Sigmoid colon (tissue), 4 donors: ENCODE results near the gene STRA6.

Experiments used
- EP300 ChIP-seq, 4 donors: sonication (generic); formaldehyde crosslinking; IDR thresholded peaks; one replicate each; pipeline ENCODE4 v1.6.1; 2017; ENCODE audit warnings: antibody characterized with exemption in 4 of 4
- POLR2A ChIP-seq, 2 donors: fragments of 450-650 bp; IDR thresholded peaks; one replicate each; pipeline ENCODE4 v1.6.1; 2016; ENCODE audit warnings: antibody characterized with exemption in 2 of 2, mild to moderate bottlenecking in 2 of 2, moderate library complexity in 2 of 2
- POLR2AphosphoS5 ChIP-seq, 4 donors: sonication (generic); formaldehyde crosslinking; IDR thresholded peaks; one replicate each; pipeline ENCODE4 v1.6.1; 2017; ENCODE audit warnings: antibody characterized with exemption in 4 of 4
- TF ChIP-seq, protein P1 (sequence below), 4 experiments: fragments of 450-650 bp in 3 of 4; fragments of 200-600 bp in 1 of 4; IDR thresholded peaks; one replicate each; pipeline ENCODE4 v1.5.1; 2016 to 2019; ENCODE audit warnings: antibody characterized with exemption in 4 of 4, mild to moderate bottlenecking in 3 of 4, moderate library complexity in 2 of 4

- TF ChIP-seq POLR2A (IDR thresholded peaks at IDR 0.05) = no peak
- TF ChIP-seq, protein P1, sequence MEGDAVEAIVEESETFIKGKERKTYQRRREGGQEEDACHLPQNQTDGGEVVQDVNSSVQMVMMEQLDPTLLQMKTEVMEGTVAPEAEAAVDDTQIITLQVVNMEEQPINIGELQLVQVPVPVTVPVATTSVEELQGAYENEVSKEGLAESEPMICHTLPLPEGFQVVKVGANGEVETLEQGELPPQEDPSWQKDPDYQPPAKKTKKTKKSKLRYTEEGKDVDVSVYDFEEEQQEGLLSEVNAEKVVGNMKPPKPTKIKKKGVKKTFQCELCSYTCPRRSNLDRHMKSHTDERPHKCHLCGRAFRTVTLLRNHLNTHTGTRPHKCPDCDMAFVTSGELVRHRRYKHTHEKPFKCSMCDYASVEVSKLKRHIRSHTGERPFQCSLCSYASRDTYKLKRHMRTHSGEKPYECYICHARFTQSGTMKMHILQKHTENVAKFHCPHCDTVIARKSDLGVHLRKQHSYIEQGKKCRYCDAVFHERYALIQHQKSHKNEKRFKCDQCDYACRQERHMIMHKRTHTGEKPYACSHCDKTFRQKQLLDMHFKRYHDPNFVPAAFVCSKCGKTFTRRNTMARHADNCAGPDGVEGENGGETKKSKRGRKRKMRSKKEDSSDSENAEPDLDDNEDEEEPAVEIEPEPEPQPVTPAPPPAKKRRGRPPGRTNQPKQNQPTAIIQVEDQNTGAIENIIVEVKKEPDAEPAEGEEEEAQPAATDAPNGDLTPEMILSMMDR (IDR thresholded peaks at IDR 0.05) = no peak
- no peak for TF ChIP-seq POLR2AphosphoS5 (IDR thresholded peaks at IDR 0.05)
- TF ChIP-seq EP300 (IDR thresholded peaks at IDR 0.05) = no peak
These were observed 22.4 kb downstream of the STRA6 start for GRCh38 chr15:74179983-74180880.
